ENCODE data around the gene GATAD2A.
A peak's percentile ranks its signal among the peaks of the same experiment; 100 is the strongest.
"Not testable (repeated sequence)": the region's sequence is repeated elsewhere in the genome, so short reads cannot be mapped to it uniquely, and the experiment has no call there.

GATAD2A gene

DNA sequence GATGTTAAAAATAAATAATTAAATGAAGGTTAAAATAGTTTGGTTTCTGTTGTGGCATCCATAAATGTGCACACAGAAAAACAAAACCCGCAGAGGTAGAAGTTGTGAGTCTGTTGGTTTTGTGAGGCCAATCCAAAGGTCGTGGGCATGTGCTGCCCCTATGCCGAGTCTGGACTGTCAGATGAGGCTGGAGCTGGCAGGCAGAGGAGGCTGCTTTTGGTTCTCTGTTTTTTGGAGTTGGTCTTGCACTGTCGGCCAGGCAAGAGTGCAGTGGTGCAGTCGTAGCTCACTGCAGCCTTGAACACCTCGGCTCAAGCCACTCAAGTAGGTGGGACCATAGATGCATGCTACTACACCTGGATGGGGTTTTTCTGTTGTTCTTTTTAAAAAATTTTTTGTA lies 66.2 kb downstream of the GATAD2A start:
- Histone ChIP-seq H2BK120ac (ENCODE audit: low read depth, low read length) (no peak overlapping the region), H3K18ac (ENCODE audit: low read depth in 1 of 2, low read length in 2 of 2) (no peak overlapping the region), H3K23ac (ENCODE audit: low read length in 2 of 2) (no peak overlapping the region), H3K36me3 (ENCODE audit: control insufficient read depth in 1 of 2, insufficient read depth in 2 of 2, low read depth in 1 of 2, low read length in 2 of 2) (peaks cover 38 to 43% of the 10 kb centered on the region in 2 experiments), H3K9me3 (ENCODE audit: control insufficient read depth, low read length) (peaks cover 32% of the 10 kb centered on the region), H3K27ac (ENCODE audit: low read length, poor library complexity, severe bottlenecking) (no peak overlapping the region), H2AK5ac (ENCODE audit: low read length, severe bottlenecking) (no peak overlapping the region), H2BK5ac (ENCODE audit: low read depth, low read length, poor library complexity, severe bottlenecking) (no peak overlapping the region), H3K27me3 (ENCODE audit: control insufficient read depth in 1 of 2, insufficient read depth in 1 of 2, low read length in 2 of 2) (no peaks in the 10 kb centered on the region), H2BK15ac (ENCODE audit: low read depth, poor library complexity, severe bottlenecking) (no peak overlapping the region), H3K4me3 (ENCODE audit: insufficient read depth in 1 of 2, low read depth in 1 of 2, low read length in 2 of 2) (no peak overlapping the region), H3K9ac (ENCODE audit: low read length) (no peak overlapping the region), H3K14ac (ENCODE audit: low read length in 2 of 2) (no peak overlapping the region), H4K91ac (ENCODE audit: low read length) (no peak overlapping the region), H3K4ac (ENCODE audit: low read depth in 1 of 2, low read length in 2 of 2) (no peak overlapping the region), H4K8ac (ENCODE audit: low read length) (no peak overlapping the region), H3K4me1 (ENCODE audit: control insufficient read depth, insufficient read depth, low read depth, low read length) (peaks cover 14% of the 10 kb centered on the region), H3K4me2 (ENCODE audit: low read length, poor library complexity, severe bottlenecking) (no peak overlapping the region), H3K79me1 (replicated peaks; ENCODE audit: low read length, poor library complexity, severe bottlenecking) (peaks cover 36% of the 10 kb centered on the region), H2BK12ac (ENCODE audit: low read length in 2 of 2) (no peak overlapping the region), H2AFZ (ENCODE audit: low read depth, low read length) (no peak overlapping the region)
- 96% methylated on average over 6 of the region's 6 CpGs for WGBS
- DNase-seq = no peak

DNA sequence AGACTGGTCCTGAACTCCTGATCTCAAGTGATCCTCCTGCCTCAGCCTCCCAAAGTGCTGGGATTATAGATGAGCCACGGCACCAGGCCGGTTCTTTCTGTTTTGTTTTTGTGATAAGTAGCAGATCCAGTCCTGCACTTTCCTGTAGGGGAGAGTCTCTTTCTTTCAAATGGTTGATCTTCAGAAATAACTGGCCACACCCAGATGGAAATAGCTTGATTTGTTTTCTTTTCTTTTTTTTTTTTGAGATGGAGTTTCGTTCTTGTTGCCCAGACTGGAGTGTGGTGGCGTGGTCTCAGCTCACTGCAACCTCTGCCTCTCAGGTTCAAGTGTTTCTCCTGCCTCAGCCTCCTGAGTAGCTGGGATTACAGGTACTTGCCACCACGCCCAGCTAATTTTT lies 66.6 kb downstream of the GATAD2A start:
- not testable (repeated sequence) for H3K9ac ChIP-seq (ENCODE audit: low read length); H4K8ac ChIP-seq (ENCODE audit: low read length); H2BK12ac ChIP-seq (ENCODE audit: low read length in 2 of 2); H3K18ac ChIP-seq (ENCODE audit: low read depth in 1 of 2, low read length in 2 of 2); H3K4me3 ChIP-seq (ENCODE audit: insufficient read depth in 1 of 2, low read depth in 1 of 2, low read length in 2 of 2); H2AK5ac ChIP-seq (ENCODE audit: low read length, severe bottlenecking); H2AFZ ChIP-seq (ENCODE audit: low read depth, low read length); H2BK120ac ChIP-seq (ENCODE audit: low read depth, low read length); H3K4me2 ChIP-seq (ENCODE audit: low read length, poor library complexity, severe bottlenecking); H2BK15ac ChIP-seq (ENCODE audit: low read depth, poor library complexity, severe bottlenecking); H2BK5ac ChIP-seq (ENCODE audit: low read depth, low read length, poor library complexity, severe bottlenecking); H3K4ac ChIP-seq (ENCODE audit: low read depth in 1 of 2, low read length in 2 of 2); H3K23ac ChIP-seq (ENCODE audit: low read length in 2 of 2); H3K27me3 ChIP-seq (ENCODE audit: control insufficient read depth in 1 of 2, insufficient read depth in 1 of 2, low read length in 2 of 2); H3K14ac ChIP-seq (ENCODE audit: low read length in 2 of 2); DNase-seq; H4K91ac ChIP-seq (ENCODE audit: low read length); H3K27ac ChIP-seq (ENCODE audit: low read length, poor library complexity, severe bottlenecking)
- 92% methylated on average over 2 of the region's 5 CpGs for WGBS
- Histone ChIP-seq H3K79me1 (replicated peaks; ENCODE audit: low read length, poor library complexity, severe bottlenecking) (peaks cover 40% of the 10 kb centered on the region), H3K36me3 (ENCODE audit: control insufficient read depth in 1 of 2, insufficient read depth in 2 of 2, low read depth in 1 of 2, low read length in 2 of 2) (peaks cover 37 to 40% of the 10 kb centered on the region in 2 experiments), H3K4me1 (ENCODE audit: control insufficient read depth, insufficient read depth, low read depth, low read length) (peaks cover 14% of the 10 kb centered on the region), H3K9me3 (ENCODE audit: control insufficient read depth, low read length) (peaks cover 32% of the 10 kb centered on the region)

GRCh38 chr19:19475015-19475765 lies 69.7 kb downstream of the GATAD2A start:
- H4K8ac ChIP-seq (ENCODE audit: low read length) = no peak overlapping the region
- no peak overlapping the region for H3K14ac ChIP-seq (ENCODE audit: low read length in 2 of 2)
- no peak overlapping the region for H3K4ac ChIP-seq (ENCODE audit: low read depth in 1 of 2, low read length in 2 of 2)
- no peaks in the 10 kb centered on the region for H3K27me3 ChIP-seq (ENCODE audit: control insufficient read depth in 1 of 2, insufficient read depth in 1 of 2, low read length in 2 of 2)
- H2AFZ ChIP-seq (ENCODE audit: low read depth, low read length) = no peak overlapping the region
- H2BK120ac ChIP-seq (ENCODE audit: low read depth, low read length) = no peak overlapping the region
- H3K4me3 ChIP-seq (ENCODE audit: insufficient read depth in 1 of 2, low read depth in 1 of 2, low read length in 2 of 2) = no peak overlapping the region
- H3K27ac ChIP-seq (ENCODE audit: low read length, poor library complexity, severe bottlenecking) = no peak overlapping the region
- H2AK5ac ChIP-seq (ENCODE audit: low read length, severe bottlenecking) = no peak overlapping the region
- DNase-seq = no peak
- peak overlapping the region in 1 of 2 experiments; percentile 29 for H3K18ac ChIP-seq (ENCODE audit: low read depth in 1 of 2, low read length in 2 of 2)
- no peak overlapping the region for H4K91ac ChIP-seq (ENCODE audit: low read length)
- H2BK15ac ChIP-seq (ENCODE audit: low read depth, poor library complexity, severe bottlenecking) = no peak overlapping the region
- H3K23ac ChIP-seq (ENCODE audit: low read length in 2 of 2) = no peak overlapping the region
- WGBS = 86% methylated on average over 21 of the region's 21 CpGs
- peaks cover 14% of the 10 kb centered on the region for H3K4me1 ChIP-seq (ENCODE audit: control insufficient read depth, insufficient read depth, low read depth, low read length)
- H3K4me2 ChIP-seq (ENCODE audit: low read length, poor library complexity, severe bottlenecking) = no peak overlapping the region
- H3K9me3 ChIP-seq (ENCODE audit: control insufficient read depth, low read length) = peaks cover 3% of the 10 kb centered on the region
- H2BK12ac ChIP-seq (ENCODE audit: low read length in 2 of 2) = no peak overlapping the region
- no peak overlapping the region for H2BK5ac ChIP-seq (ENCODE audit: low read depth, low read length, poor library complexity, severe bottlenecking)
- H3K9ac ChIP-seq (ENCODE audit: low read length) = no peak overlapping the region
- H3K79me1 ChIP-seq (replicated peaks; ENCODE audit: low read length, poor library complexity, severe bottlenecking) = peaks cover 39% of the 10 kb centered on the region
- peaks cover 27 to 31% of the 10 kb centered on the region in 2 experiments for H3K36me3 ChIP-seq (ENCODE audit: control insufficient read depth in 1 of 2, insufficient read depth in 2 of 2, low read depth in 1 of 2, low read length in 2 of 2)

GRCh38 chr19:19475849-19476828 lies 70.7 kb downstream of the GATAD2A start:
- Histone ChIP-seq H3K14ac (ENCODE audit: low read length in 2 of 2) (no peak overlapping the region), H3K36me3 (ENCODE audit: control insufficient read depth in 1 of 2, insufficient read depth in 2 of 2, low read depth in 1 of 2, low read length in 2 of 2) (peaks cover 33 to 40% of the 10 kb centered on the region in 2 experiments), H3K9me3 (ENCODE audit: control insufficient read depth, low read length) (no peaks in the 10 kb centered on the region), H3K18ac (ENCODE audit: low read depth in 1 of 2, low read length in 2 of 2) (no peak overlapping the region), H2AFZ (ENCODE audit: low read depth, low read length) (no peak overlapping the region), H3K4me2 (ENCODE audit: low read length, poor library complexity, severe bottlenecking) (no peak overlapping the region), H2BK15ac (ENCODE audit: low read depth, poor library complexity, severe bottlenecking) (no peak overlapping the region), H3K9ac (ENCODE audit: low read length) (no peak overlapping the region), H3K4me1 (ENCODE audit: control insufficient read depth, insufficient read depth, low read depth, low read length) (peaks cover 14% of the 10 kb centered on the region), H2BK120ac (ENCODE audit: low read depth, low read length) (no peak overlapping the region), H3K27me3 (ENCODE audit: control insufficient read depth in 1 of 2, insufficient read depth in 1 of 2, low read length in 2 of 2) (no peaks in the 10 kb centered on the region), H2AK5ac (ENCODE audit: low read length, severe bottlenecking) (no peak overlapping the region), H3K79me1 (replicated peaks; ENCODE audit: low read length, poor library complexity, severe bottlenecking) (peaks cover 46% of the 10 kb centered on the region), H4K8ac (ENCODE audit: low read length) (no peak overlapping the region), H3K23ac (ENCODE audit: low read length in 2 of 2) (peak overlapping the region in 1 of 2 experiments; percentile 34), H3K27ac (ENCODE audit: low read length, poor library complexity, severe bottlenecking) (no peak overlapping the region), H2BK5ac (ENCODE audit: low read depth, low read length, poor library complexity, severe bottlenecking) (no peak overlapping the region), H3K4me3 (ENCODE audit: insufficient read depth in 1 of 2, low read depth in 1 of 2, low read length in 2 of 2) (no peak overlapping the region), H2BK12ac (ENCODE audit: low read length in 2 of 2) (no peak overlapping the region), H4K91ac (ENCODE audit: low read length) (no peak overlapping the region), H3K4ac (ENCODE audit: low read depth in 1 of 2, low read length in 2 of 2) (no peak overlapping the region)
- DNase-seq = peak; percentile 33
- WGBS = 86% methylated on average over 19 of the region's 19 CpGs

Data from mesenchymal stem cell (in vitro differentiated cells and primary cell).